CD4-positive, alpha-beta memory T cell (primary cell): ENCODE data around the gene LRFN2. TPM values are rescaled to one million over a fixed set of nuclear protein-coding genes. Genes with fewer than 3 reads are reported as not detected.

Experiments used
- CTCF ChIA-PET: fragments of 350-600 bp; sonication (Branson Sonifier 250); formaldehyde crosslinking; loops from one replicate; lab custom pipeline; 2021; ENCODE audit warnings: inconsistent platforms; ENCODE audit not compliant: partially characterized antibody; lab: Charles Lee
- POLR2A ChIA-PET: fragments of 350-600 bp; sonication (Branson Sonifier 250); formaldehyde crosslinking; loops from one replicate; lab custom pipeline; 2021; ENCODE audit not compliant: partially characterized antibody; lab: Charles Lee
- DNase-seq, 5 donors: peaks; one replicate each; pipeline versions ENCODE4 v3.0.0 to v3.0.0-alpha.2; 2020 to 2022; ENCODE audit warnings: mixed read lengths in 1 of 5
- H3K27ac ChIP-seq: one replicate; pipeline ENCODE4 v1.7.0; 2013; ENCODE audit warnings: low read depth, low read length
- H3K27me3 ChIP-seq: 2 replicates; pipeline ENCODE4 v1.7.0; 2013; ENCODE audit warnings: mild to moderate bottlenecking, low read length, moderate library complexity; ENCODE audit not compliant: insufficient read depth
- H3K36me3 ChIP-seq: 2 replicates; pipeline ENCODE4 v1.7.0; 2013; ENCODE audit warnings: mild to moderate bottlenecking, low read length, moderate library complexity; ENCODE audit not compliant: insufficient read depth
- H3K4me1 ChIP-seq: 2 replicates; pipeline ENCODE4 v1.7.0; 2013; ENCODE audit warnings: mild to moderate bottlenecking, low read length, moderate library complexity; ENCODE audit not compliant: insufficient read depth
- H3K4me3 ChIP-seq, 2 donors: one replicate each; pipeline ENCODE4 v1.7.0; 2013; ENCODE audit warnings: low read length in 2 of 2, mild to moderate bottlenecking in 1 of 2
- H3K9me3 ChIP-seq, 2 donors: one replicate each; pipeline ENCODE4 v1.7.0; 2013; ENCODE audit warnings: low read length in 2 of 2, control low read depth in 1 of 2; ENCODE audit not compliant: control insufficient read depth in 1 of 2
- H3K27ac Mint-ChIP-seq, 7 donors: one replicate each; pipeline ENCODE4 v1.8.0; 2020 to 2021; ENCODE audit warnings: mixed read lengths in 7 of 7, mild to moderate bottlenecking in 6 of 7, inconsistent platforms in 3 of 7, moderate library complexity in 3 of 7
- H3K27me3 Mint-ChIP-seq, 2 donors: one replicate each; pipeline ENCODE4 v1.8.0; 2020 to 2021; ENCODE audit warnings: mixed read lengths in 2 of 2
- H3K36me3 Mint-ChIP-seq, 2 donors: one replicate each; pipeline ENCODE4 v1.8.0; 2020 to 2021; ENCODE audit warnings: mixed read lengths in 2 of 2, inconsistent platforms in 1 of 2, mild to moderate bottlenecking in 1 of 2
- H3K4me1 Mint-ChIP-seq, 4 donors: one replicate each; pipeline ENCODE4 v1.8.0; 2020 to 2021; ENCODE audit warnings: mixed read lengths in 4 of 4, mild to moderate bottlenecking in 1 of 4
- H3K4me3 Mint-ChIP-seq, 8 donors: one replicate each; pipeline ENCODE4 v1.8.0; 2020 to 2021; ENCODE audit warnings: mixed read lengths in 8 of 8, mild to moderate bottlenecking in 7 of 8, moderate library complexity in 6 of 8, inconsistent platforms in 3 of 8
- H3K9me3 Mint-ChIP-seq, 8 donors: one replicate each; pipeline ENCODE4 v1.8.0; 2020 to 2021; ENCODE audit warnings: mixed read lengths in 8 of 8, mild to moderate bottlenecking in 5 of 8, inconsistent platforms in 3 of 8, moderate library complexity in 1 of 8
- intact Hi-C: fragments of 100-400 bp; cut with micrococcal nuclease; formaldehyde crosslinking; loops from one replicate; pipeline ENCODE4 v1.15.1; 2023
- polyA plus RNA-seq, 2 donors: library from polyadenylated mRNA; unstranded; fragments of 300-500 nt; fragmentation: Illumina TruSeq; gene quantifications; one replicate each; pipeline ENCODE4 v1.2.3, GENCODE V29; 2021
- total RNA-seq, 2 experiments: library from RNA; stranded (reverse); gene quantifications; one replicate each; pipeline ENCODE4 v1.2.3, GENCODE V29; 2021

The LRFN2 gene
- total and polyA plus RNA-seq, 4 experiments from 2014 or later = 0.17 TPM; not detected in 3

- Mint-ChIP-seq H3K36me3 (no peaks in the 10 kb centered on the region), H3K27me3 (peaks cover 14 to 26% of the 10 kb centered on the region in 2 donors), H3K27ac (no peak overlapping the region), H3K4me1 (peaks cover 5 to 10% (median 6%) of the 10 kb centered on the region in 4 donors), H3K4me3 (no peak overlapping the region), H3K9me3 (peaks cover 0 to 2% (median 0%) of the 10 kb centered on the region in 8 donors)
- Histone ChIP-seq H3K4me3 (no peak overlapping the region), H3K9me3 (no peaks in the 10 kb centered on the region), H3K27me3 (no peaks in the 10 kb centered on the region), H3K36me3 (no peaks in the 10 kb centered on the region), H3K4me1 (peaks cover 6% of the 10 kb centered on the region), H3K27ac (no peak overlapping the region)
- intact Hi-C loops = no loop called here
- no peak for DNase-seq
- CTCF ChIA-PET = no interaction called here
- POLR2A ChIA-PET = no interaction called here
Measured at GRCh38 chr6:40582892-40583291, 4.3 kb downstream of the LRFN2 start.

GRCh38 chr6:40579101-40579500 is 8.1 kb downstream of the LRFN2 start:
- intact Hi-C loops = no loop called here
- Mint-ChIP-seq H3K27ac (no peak overlapping the region), H3K4me1 (no peaks in the 10 kb centered on the region), H3K4me3 (no peak overlapping the region), H3K9me3 (no peaks in the 10 kb centered on the region), H3K36me3 (no peaks in the 10 kb centered on the region), H3K27me3 (peaks cover 4 to 10% of the 10 kb centered on the region in 2 donors)
- Histone ChIP-seq H3K27ac (no peak overlapping the region), H3K27me3 (no peaks in the 10 kb centered on the region), H3K4me1 (no peaks in the 10 kb centered on the region), H3K36me3 (no peaks in the 10 kb centered on the region), H3K4me3 (no peak overlapping the region), H3K9me3 (no peaks in the 10 kb centered on the region)
- CTCF ChIA-PET = no interaction called here
- POLR2A ChIA-PET = no interaction called here
- no peak for DNase-seq

DNA sequence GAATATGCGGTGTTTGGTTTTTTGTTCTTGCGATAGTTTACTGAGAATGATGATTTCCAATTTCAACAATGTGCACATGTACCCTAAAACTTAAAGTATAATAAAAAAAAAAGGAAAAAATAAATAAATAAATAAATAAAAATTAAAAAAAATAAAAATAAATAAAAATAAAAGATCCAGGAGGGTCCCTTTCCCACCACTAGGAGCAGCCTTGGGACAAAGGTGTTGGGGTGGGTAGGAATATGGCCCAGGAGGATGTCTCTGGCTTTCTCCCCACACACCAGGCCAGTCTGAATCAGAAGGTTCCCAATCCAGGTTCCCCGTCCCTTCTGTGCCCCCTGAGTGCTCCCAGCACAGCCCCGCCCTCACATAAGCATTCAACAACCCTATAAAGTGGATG is 9.5 kb downstream of the LRFN2 start:
- H3K27ac Mint-ChIP-seq = no peak overlapping the region
- H3K4me3 Mint-ChIP-seq = no peak overlapping the region
- ChIA-PET CTCF (no interaction called here), POLR2A (no interaction called here)
- no peaks in the 10 kb centered on the region for H3K36me3 ChIP-seq
- DNase-seq = no peak
- H3K4me3 ChIP-seq = no peak overlapping the region
- intact Hi-C loops = no loop called here
- no peaks in the 10 kb centered on the region for H3K4me1 ChIP-seq
- H3K9me3 Mint-ChIP-seq = no peaks in the 10 kb centered on the region
- no peaks in the 10 kb centered on the region for H3K9me3 ChIP-seq
- H3K36me3 Mint-ChIP-seq = no peaks in the 10 kb centered on the region
- H3K27ac ChIP-seq = no peak overlapping the region
- H3K4me1 Mint-ChIP-seq = no peaks in the 10 kb centered on the region
- H3K27me3 Mint-ChIP-seq = peaks cover 0 to 1% of the 10 kb centered on the region in 2 donors
- no peaks in the 10 kb centered on the region for H3K27me3 ChIP-seq

DNA sequence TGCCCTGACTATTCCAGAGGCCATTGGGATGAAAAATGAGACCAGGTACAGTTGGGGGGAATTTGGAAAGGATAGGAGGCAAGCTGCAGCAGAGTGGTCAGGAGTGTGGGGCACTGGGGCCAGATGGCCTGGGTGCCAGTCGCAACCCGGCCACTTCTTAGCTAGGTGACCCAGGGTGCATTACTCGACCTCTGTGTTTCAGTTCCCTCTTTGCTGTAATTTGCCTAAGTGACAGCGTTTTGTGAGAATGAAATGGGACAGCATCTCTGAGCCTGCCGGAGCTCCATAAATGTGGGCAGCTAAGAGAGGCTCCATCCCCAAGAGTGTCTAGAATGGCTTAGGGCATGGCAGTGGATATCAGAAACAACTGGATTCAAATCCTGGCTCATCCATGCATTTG is 13.9 kb downstream of the LRFN2 start:
- Histone ChIP-seq H3K9me3 (no peaks in the 10 kb centered on the region), H3K4me3 (no peak overlapping the region), H3K36me3 (no peaks in the 10 kb centered on the region), H3K4me1 (no peaks in the 10 kb centered on the region), H3K27me3 (no peaks in the 10 kb centered on the region), H3K27ac (no peak overlapping the region)
- CTCF ChIA-PET = interaction anchor here (0.9 kb wide), 1 partner anchor 10 kb away, joined by 3 read pairs; no protein-coding TSS in a partner anchor
- no peak for DNase-seq
- Mint-ChIP-seq H3K9me3 (no peaks in the 10 kb centered on the region), H3K4me3 (no peak overlapping the region), H3K4me1 (no peaks in the 10 kb centered on the region), H3K27me3 (peaks cover 0 to 3% of the 10 kb centered on the region in 2 donors), H3K27ac (no peak overlapping the region), H3K36me3 (no peaks in the 10 kb centered on the region)
- intact Hi-C loops = no loop called here
- POLR2A ChIA-PET = no interaction called here

GRCh38 chr6:40569162-40569910 is 17.8 kb downstream of the LRFN2 start:
- H3K4me3 Mint-ChIP-seq = no peak overlapping the region
- no peaks in the 10 kb centered on the region for H3K36me3 Mint-ChIP-seq
- peaks cover 0 to 3% (median 0%) of the 10 kb centered on the region in 8 donors for H3K9me3 Mint-ChIP-seq
- CTCF ChIA-PET = interaction anchor here (0.8 to 0.9 kb wide), 2 partner anchors 8 to 24 kb away, joined by 3 read pairs; no protein-coding TSS in a partner anchor
- intact Hi-C loops = no loop called here
- peaks cover 0 to 2% (median 0%) of the 10 kb centered on the region in 4 donors for H3K4me1 Mint-ChIP-seq
- Histone ChIP-seq H3K9me3 (no peaks in the 10 kb centered on the region), H3K27me3 (no peaks in the 10 kb centered on the region), H3K36me3 (no peaks in the 10 kb centered on the region), H3K4me1 (no peaks in the 10 kb centered on the region), H3K27ac (no peak overlapping the region), H3K4me3 (no peak overlapping the region)
- POLR2A ChIA-PET = no interaction called here
- no peak for DNase-seq
- H3K27ac Mint-ChIP-seq = no peak overlapping the region
- H3K27me3 Mint-ChIP-seq = peaks cover 0 to 3% of the 10 kb centered on the region in 2 donors

DNA sequence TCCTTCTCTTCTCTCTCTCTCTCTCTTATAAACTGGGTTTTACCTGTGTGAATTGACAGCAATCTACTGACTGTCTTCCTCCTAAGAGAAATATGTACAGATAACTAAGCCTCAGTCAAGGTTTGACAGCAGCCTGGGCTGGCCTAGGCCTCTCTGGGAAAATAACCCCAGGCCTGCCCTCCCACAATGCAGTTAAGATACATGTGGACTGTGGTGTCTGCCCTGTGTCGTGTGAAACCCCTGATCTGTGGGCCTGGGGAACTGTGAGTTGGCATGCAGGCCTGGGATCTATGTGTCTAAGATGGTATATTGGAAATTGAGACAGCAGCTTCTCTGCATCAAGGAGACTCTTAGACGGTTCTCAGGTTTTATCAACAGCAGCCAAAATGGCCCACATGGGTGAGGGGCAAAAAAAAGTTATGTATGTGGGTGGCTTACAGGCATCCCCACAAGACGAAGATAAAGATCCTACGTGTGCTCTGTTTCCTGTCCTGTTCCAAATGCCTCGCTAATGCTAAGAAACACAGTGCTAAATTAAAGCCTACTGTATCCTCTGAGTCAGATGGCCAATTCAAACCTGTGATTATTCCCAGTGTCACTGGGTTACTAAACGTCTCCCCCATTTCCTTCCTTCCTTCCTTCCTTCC is 19.0 kb downstream of the LRFN2 start:
- no peak for DNase-seq
- POLR2A ChIA-PET = no interaction called here
- CTCF ChIA-PET = no interaction called here
- Histone ChIP-seq H3K4me3 (no peak overlapping the region), H3K9me3 (no peaks in the 10 kb centered on the region), H3K4me1 (no peaks in the 10 kb centered on the region), H3K27me3 (no peaks in the 10 kb centered on the region), H3K27ac (no peak overlapping the region), H3K36me3 (no peaks in the 10 kb centered on the region)
- intact Hi-C loops = no loop called here
- peaks cover 0 to 3% of the 10 kb centered on the region in 2 donors for H3K27me3 Mint-ChIP-seq
- no peaks in the 10 kb centered on the region for H3K36me3 Mint-ChIP-seq
- H3K4me1 Mint-ChIP-seq = peaks cover 0 to 2% (median 0%) of the 10 kb centered on the region in 4 donors
- H3K27ac Mint-ChIP-seq = no peak overlapping the region
- no peak overlapping the region for H3K4me3 Mint-ChIP-seq
- peaks cover 0 to 3% (median 0%) of the 10 kb centered on the region in 8 donors for H3K9me3 Mint-ChIP-seq

GRCh38 chr6:40563111-40563510 is 24.1 kb downstream of the LRFN2 start:
- Mint-ChIP-seq H3K4me3 (no peak overlapping the region), H3K36me3 (no peaks in the 10 kb centered on the region), H3K4me1 (peaks cover 0 to 2% (median 0%) of the 10 kb centered on the region in 4 donors), H3K27ac (no peak overlapping the region), H3K9me3 (peaks cover 0 to 3% (median 0%) of the 10 kb centered on the region in 8 donors), H3K27me3 (peaks cover 0 to 5% of the 10 kb centered on the region in 2 donors)
- Histone ChIP-seq H3K9me3 (no peaks in the 10 kb centered on the region), H3K27me3 (no peaks in the 10 kb centered on the region), H3K36me3 (no peaks in the 10 kb centered on the region), H3K27ac (no peak overlapping the region), H3K4me3 (no peak overlapping the region), H3K4me1 (no peaks in the 10 kb centered on the region)
- DNase-seq = no peak
- intact Hi-C loops = no loop called here
- ChIA-PET CTCF (interaction anchor here (1.6 kb wide), 1 partner anchor 11 kb away, joined by 3 read pairs; no protein-coding TSS in a partner anchor), POLR2A (no interaction called here)
